NK-92 (cell line): ENCODE data around the gene ATXN10.

ENCODE experiments used
- DNase-seq: peaks from one replicate; lab custom pipeline; 2025; ENCODE audit not compliant: unreplicated experiment; lab: John Stamatoyannopoulos, UW

ATXN10 gene

GRCh38 chr22:45845076-45845487 lies 173.4 kb downstream of the ATXN10 start:
- no peak for DNase-seq

- no peak for DNase-seq
These were observed 175.3 kb downstream of the ATXN10 start for GRCh38 chr22:45846952-45847351.

- DNase-seq = no peak
These were observed 177.3 kb downstream of the ATXN10 start for GRCh38 chr22:45848904-45849303.

- DNase-seq = no peak
These were observed 181.2 kb downstream of the ATXN10 start for GRCh38 chr22:45852826-45853225.

GRCh38 chr22:45855961-45856360 lies 184.3 kb downstream of the ATXN10 start:
- DNase-seq = no peak

GRCh38 chr22:45857519-45857918 lies 185.9 kb downstream of the ATXN10 start:
- DNase-seq = no peak

GRCh38 chr22:45859231-45860161 lies 187.9 kb downstream of the ATXN10 start:
- DNase-seq = no peak

GRCh38 chr22:45860201-45860600 lies 188.6 kb downstream of the ATXN10 start:
- no peak for DNase-seq

- DNase-seq = no peak
These were observed 189.6 kb downstream of the ATXN10 start for GRCh38 chr22:45861259-45861658.

- DNase-seq = no peak
These were observed 192.5 kb downstream of the ATXN10 start for GRCh38 chr22:45863981-45864751.

- DNase-seq = no peak
These were observed 193.4 kb downstream of the ATXN10 start for GRCh38 chr22:45864959-45865476.

- no peak for DNase-seq
These were observed 194.0 kb downstream of the ATXN10 start for GRCh38 chr22:45865561-45866125.

GRCh38 chr22:45866126-45866645 lies 194.6 kb downstream of the ATXN10 start:
- DNase-seq = no peak

GRCh38 chr22:45866646-45867117 lies 195.0 kb downstream of the ATXN10 start:
- DNase-seq = no peak

- DNase-seq = no peak
These were observed 195.7 kb downstream of the ATXN10 start for GRCh38 chr22:45867118-45867905.

- DNase-seq = no peak
These were observed 196.4 kb downstream of the ATXN10 start for GRCh38 chr22:45867906-45868555.

- DNase-seq = no peak
These were observed 197.1 kb downstream of the ATXN10 start for GRCh38 chr22:45868571-45869339.

GRCh38 chr22:45869340-45869847 lies 197.8 kb downstream of the ATXN10 start:
- no peak for DNase-seq

- DNase-seq = no peak
These were observed 198.4 kb downstream of the ATXN10 start for GRCh38 chr22:45870011-45870410.
